Stimulated activated CD4-positive, alpha-beta T cell treated with anti-CD3 and anti-CD28 coated beads, Interleukin-2, amount 100 ng/mL, for 24 hours (primary cell): ENCODE data around the gene FGF18.
"Not testable (repeated sequence)": the region's sequence is repeated elsewhere in the genome, so short reads cannot be mapped to it uniquely, and the experiment has no call there.

Experiments used
- DNase-seq, 2 donors: peaks; one replicate each; pipeline ENCODE4 v3.0.0-alpha.2; 2020

The FGF18 gene, protein sequence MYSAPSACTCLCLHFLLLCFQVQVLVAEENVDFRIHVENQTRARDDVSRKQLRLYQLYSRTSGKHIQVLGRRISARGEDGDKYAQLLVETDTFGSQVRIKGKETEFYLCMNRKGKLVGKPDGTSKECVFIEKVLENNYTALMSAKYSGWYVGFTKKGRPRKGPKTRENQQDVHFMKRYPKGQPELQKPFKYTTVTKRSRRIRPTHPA

DNA sequence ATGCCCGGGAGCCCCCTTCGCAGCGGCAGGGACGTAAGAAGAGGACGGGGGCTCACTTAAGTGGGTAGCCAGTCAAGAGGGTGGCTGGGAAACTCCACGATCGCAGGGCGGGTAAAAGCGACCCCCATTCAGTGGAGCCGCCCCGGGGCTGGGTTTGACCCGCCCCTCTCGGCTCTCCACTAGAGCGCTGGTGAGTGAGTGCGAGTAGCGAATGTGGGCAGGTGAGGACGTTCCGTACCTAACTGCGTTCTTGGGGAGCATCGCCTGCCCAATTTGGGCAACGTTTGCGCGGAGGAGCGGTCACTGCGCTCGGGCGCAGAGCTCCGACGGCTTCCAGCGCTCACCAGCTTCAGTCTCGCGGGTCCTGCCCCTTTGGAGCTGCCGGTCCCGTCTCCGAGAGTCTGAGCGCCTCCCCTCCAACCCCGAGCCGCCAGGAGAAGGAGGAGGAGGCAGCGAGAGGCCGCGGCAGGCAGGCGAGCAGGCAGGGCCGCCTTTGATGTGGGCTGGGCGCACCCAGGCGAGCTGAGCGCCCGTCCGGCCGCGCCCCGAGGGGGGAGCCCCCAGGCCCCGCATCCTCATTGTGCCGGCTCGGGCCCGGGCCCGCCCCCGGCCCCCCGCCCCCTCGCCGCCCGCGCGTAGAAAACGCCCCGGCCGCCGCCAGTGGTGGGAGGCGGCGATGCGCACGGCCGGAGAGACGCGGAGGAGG is at the start of gene FGF18:
Gene FGF18, plus strand, starts transcription at position 666 of the 706 bp plus-strand sequence. CDS start 553 bp downstream, outside the sequence.
- peak; percentile 34 to 60 for DNase-seq

DNA sequence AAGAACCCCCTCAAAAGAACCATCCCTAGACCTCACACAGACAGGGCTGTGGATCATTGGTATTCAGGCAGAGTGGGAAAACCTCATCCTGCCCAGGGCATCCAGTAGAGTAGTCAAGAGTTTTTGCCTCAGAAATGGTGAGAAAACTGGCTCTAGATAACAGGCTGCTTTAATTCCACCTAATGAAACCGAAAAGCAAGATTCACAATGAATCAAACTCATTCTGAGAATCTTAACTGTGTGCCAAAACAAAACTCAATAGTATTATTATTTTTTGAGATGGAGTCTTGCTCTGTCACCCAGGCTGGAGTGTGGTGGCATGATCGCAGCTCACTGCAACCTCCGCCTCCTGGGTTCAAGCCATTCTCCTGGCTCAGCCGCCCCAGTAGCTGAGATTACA is 49.5 kb upstream of the FGF18 start:
- no peak for DNase-seq

DNA sequence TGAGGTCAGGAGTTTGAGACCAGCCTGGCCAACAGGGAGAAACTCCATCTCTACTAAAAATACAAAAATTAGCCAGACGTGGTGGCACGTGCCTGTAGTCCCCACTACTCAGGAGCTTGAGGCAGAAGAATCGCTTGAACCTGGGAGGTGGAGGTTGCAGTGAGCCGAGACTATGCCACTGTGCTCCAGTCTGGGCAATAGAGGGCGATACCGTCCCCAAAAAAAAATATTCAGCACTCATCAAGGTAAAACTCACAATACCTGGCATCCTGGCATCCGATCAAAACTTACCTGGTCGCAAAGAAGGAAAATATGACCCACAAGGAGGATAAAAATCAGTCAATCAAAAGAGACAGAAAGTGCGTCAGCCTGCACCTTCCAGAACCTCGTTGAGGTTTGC is 48.6 kb upstream of the FGF18 start:
- DNase-seq: not testable (repeated sequence)

DNA sequence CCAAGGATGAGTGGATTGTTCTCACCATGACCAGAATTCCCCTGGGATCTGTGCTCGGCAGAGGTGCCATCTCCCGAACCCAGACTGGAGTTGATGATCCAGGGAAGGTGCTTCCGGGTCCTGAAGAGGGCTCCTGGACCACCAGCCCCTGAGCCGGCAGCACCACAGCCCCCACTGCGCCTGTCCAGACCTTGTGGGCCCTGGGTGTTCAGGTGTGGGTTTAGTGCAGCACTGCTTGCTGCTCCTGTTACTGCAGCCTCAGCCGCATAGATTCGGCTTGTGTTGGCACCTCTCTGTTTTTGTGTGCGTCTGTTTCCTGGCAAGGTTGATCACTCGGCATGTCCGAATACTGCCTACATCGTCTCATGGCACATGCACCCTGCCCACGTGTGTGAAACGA is 48.1 kb upstream of the FGF18 start:
- no peak for DNase-seq

DNA sequence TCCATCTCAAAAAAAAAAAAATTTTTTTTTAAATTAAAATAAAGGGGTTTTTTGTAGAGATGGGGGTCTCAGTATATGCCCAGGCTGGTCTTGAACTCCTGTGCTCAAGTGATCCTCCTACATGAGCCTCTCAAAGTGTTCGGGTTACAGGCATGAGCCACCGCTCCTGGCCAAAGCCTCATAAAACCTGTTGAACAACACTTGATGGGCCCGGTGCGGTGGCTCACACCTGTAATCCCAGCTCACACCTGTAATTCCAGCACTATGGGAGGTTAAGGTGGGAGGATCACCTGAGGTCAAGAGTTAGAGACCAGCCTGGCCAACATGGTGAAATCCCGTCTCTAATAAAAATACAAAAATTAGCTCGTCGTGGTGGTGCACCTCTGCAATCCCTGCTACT is 39.5 kb upstream of the FGF18 start:
- DNase-seq: no peak

DNA sequence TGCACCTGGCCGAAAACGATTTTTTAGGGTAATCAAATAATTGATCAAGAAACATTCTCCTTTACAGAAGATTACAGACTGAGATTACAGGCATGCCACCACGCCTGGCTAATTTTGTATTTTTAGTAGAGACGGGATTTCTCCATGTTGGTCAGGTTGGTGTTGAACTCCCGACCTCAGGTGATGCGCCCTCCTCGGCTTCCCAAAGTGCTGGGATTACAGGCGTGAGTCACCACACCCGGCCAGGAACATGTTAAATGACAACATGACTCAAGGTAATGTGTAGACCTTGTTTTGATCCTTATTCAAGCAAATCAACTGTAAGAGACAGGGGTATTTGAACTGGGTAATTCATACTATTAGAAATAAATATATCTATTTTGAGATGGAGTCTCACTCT is 35.0 kb upstream of the FGF18 start:
- not testable (repeated sequence) for DNase-seq

DNA sequence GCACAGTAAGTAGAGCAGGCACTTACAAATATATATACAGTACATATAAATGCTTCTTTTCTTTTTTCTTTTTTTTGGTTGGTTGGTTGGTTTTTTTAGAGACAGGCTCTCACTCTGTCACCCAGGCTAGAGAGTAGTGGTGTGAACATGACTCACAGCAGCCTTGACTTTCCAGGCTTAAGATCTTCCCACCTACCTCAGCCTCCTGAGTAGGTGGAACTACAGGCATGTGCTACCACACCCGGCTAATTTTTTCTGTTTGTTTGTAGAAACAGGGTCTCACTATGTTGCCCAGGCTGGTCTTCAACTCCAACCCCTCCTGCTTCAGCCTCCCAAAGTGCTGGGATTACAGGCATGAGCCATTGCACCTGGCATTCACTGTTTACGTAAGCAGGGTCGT is 34.4 kb upstream of the FGF18 start:
- peak in 1 of 2 donors; percentile 37 for DNase-seq

DNA sequence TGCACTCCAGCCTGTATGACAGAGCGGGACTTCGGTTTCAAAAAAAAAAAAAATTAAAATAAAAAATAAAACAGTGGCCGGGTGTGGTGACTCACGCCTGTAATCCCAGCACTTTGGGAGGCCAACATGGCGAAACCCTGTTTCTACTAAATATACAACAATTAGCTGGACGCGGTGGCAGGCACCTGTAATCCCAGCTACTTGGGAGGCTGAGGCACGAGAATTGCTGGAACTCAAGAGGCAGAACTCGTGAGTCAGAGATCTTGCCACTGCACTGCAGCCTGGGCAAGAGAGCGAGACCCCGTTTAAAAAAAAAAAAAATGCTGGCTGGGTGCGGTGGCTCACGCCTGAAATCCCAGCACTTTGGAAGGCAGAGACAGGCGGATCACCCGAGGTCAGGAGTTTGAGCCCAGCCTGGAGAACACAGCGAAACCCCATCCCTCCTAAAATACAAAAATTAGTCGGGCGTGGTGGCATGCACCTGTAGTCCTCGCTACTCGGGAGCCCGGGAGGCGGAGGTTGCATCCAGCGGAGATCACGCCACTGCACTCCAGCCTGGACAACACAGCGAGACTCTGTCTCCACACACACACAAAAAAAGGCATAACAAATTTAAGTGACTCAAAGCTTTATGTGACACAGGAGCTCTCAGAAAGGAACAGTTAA is 33.3 kb upstream of the FGF18 start:
- no peak for DNase-seq

DNA sequence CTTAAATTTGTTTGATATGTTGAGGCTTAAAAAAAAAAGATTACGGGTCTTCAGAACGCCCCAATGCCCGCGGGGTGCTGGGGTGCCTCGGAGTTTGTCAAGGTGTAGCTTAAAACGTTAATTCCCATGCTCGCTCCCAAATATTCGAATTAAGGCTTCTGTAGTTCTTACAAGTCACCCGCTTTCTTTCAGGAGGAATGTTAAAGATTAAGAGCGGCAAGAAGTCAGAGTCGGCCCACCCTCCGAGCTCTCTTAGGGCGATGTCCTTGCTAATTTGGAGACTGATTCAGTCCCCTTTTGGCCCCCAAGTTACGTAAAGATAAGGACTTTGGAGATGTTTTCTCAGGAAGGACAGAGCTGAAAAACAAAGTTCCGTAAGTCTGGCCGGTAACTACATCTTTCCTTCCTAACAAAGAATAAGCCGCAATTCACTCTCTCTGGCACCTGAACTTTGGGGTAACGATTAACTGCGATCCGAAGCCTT is 32.5 kb upstream of the FGF18 start:
- peak in 1 of 2 donors; percentile 27 for DNase-seq

DNA sequence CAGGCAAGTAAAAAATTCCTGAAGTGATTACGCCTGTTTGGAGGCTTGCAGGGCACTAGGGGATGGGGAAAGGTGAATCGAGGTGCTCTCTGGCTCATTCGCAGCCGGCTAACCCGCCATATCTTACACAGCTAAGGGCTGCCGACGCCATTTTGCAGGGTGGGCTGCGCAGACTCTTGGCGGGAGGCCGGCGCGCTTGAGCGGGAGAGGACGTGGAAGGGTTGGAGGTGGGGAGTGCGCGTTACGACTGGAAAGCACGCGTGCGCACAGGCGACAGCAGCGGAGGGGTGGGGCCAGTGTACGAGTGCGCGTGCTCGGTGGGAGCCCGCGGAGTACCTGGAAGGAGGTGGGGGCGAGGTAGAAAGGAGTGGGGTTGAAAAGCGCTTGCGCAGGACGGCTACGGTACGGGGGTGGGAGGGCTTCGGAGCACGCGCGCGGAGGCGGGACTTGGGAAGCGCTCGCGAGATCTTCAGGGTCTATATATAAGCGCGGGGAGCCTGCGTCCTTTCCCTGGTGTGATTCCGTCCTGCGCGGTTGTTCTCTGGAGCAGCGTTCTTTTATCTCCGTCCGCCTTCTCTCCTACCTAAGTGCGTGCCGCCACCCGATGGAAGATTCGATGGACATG is 32.0 kb upstream of the FGF18 start, which contains the start of gene NPM1:
Gene NPM1, plus strand, starts transcription at position 505 of the 625 bp plus-strand sequence. Its CDS starts 100 bp downstream, at position 605.
- peak; percentile 97 to 98 for DNase-seq

DNA sequence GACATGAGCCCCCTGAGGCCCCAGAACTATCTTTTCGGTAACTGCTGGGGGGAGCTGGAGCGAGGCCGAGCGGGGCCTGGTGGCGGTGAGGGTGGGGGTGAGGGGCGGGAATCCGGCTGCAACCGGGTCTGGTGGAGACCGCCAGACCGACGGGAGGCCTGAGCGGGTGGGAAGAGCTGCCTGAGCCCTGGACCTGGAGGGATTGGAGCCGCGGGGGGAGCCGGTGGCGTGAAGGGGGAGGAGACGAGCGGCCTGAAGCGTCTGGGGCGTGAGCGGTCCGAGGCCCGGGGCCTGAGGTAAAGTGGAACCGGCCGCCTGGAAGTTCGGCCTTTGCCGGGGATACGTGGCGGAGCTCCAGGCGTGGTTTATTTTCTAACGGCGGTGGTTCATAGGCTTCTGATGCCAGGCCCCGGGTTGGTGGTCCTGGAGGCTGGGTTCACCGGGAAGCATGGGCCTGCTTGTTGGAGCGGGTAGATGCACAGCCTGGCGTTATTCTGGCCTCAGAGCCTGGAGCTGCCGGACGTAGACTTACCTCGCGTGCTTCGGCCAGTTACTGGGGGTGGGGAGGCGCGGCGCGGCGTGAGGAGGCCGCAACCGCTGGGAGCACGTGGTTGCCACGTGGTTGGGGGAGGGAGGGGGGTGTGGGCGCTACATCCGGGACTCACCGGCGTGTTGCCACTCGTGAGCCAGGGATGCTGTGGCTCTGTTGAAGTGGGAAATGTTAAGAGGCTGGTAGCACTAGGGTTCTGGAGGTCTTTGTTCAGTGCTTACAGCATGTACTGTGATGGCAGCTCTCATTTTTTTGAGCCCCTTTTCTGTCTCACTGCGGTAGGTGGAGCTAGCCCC is 31.3 kb upstream of the FGF18 start:
- DNase-seq: peak; percentile 86 to 89

DNA sequence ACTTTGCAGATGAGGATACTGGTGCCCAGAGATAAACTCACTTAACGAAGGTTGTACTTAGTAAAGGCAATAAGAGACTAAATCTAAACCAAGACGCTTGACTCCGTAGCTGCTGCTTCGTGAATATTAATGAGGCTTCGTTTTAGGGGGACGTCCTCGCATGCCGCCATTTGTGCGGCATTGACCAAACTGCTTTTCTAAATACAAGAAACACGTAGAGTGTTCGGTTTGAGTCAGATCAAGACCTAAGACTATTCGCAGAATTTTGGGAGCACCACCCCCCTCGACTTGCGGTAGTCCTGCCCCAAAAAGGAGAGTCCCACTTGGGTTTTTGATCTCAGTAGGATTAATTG is 30.7 kb upstream of the FGF18 start:
- DNase-seq: peak; percentile 53 to 58

DNA sequence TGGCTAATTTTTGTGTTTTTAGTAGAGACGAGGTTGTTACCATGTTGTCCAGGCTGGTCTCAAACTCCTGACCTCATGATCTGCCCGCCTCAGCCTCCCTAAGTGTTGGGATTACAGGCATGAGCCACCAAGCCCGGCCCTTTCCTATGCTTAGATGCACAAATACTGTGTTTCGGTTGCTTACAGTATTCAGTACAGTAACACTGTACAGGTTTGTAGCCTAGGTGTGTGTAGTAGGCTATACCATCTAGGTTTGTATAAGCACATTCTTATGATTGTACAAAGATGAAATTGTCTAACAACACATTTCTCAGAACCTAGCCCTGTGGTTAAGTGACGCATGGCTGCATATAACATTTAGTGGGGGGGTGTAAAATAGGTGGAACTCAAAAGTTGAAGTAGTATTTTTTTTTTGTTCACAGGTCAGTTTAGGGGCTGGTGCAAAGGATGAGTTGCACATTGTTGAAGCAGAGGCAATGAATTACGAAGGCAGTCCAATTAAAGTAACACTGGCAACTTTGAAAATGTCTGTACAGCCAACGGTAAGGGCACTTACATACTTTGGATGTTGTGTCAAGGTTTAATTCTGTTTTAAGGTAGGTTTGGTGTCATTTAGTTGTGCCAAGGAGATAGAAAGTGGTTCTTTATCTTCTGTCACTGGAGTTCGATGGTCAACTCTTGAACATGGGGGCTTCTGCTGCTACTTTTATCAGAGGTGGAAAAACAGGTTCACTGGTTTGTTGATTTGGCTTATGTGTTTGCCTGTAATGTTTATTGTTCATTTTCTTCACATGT is 28.4 kb upstream of the FGF18 start:
- no peak for DNase-seq

DNA sequence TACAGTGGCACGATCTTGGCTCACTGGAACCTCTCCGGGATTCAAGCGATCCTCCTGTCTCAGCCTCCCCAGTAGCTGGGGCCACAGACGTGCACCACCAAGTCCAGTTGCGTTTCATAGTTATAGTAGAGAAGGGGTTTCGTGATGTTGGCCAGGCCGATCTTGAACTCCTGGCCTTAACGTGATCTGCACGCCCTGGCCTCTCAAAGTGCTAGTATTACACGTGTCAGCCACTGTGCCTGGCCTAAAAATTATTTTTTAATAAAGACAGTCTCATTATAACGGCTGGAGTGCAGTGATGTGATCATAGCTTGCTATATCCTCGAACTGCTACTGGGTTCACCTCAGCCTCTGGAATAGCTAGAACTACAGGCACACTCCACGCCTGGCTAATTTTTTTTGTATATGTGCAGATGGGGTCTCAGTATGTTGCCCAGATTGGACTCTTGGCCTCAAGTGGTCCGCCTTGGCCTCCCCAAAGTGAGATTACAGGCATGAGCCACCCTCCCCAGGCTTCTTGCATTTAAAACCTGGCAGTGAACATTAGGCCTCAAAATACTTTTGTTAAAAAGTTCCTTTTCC is 27.4 kb upstream of the FGF18 start:
- DNase-seq: no peak

DNA sequence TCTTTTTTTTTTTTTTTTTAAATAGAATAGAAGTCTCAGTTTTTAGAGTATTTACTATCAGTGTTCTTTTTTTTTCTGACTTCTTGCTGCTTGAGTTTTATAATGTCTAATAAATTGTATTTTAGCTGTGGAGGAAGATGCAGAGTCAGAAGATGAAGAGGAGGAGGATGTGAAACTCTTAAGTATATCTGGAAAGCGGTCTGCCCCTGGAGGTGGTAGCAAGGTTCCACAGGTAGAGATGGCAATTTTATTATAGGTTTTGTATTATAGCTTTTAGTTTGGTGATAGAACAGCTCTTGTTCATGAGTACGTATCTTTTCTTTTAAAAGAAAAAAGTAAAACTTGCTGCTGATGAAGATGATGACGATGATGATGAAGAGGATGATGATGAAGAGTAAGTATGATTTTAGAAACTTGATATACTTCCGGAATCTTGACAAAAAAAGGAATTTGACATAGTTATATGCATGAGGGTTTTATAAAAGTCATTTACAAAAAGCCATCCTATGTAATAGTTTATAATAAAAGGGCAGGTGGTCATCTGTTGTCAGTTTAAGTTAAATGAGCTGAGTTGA is 26.8 kb upstream of the FGF18 start:
- DNase-seq: no peak

DNA sequence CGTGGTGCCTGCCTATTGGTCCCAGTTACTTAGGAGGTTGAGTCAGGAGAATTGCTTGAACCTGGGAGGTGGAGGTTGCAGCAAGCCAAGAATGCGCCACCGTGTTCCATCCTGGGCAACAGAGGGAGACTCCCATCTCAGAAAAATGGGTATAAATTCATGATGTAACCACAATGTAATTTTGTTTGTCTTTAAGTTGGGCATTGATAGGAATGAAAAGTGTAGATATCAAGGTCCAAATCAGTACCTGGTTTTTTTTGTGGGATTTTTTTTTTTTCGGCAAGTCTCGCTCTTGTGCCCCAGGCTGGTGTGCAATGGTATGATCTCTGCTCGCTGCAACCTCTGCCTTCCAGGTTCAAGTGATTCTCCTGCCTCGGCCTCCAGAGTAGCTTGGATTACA is 24.4 kb upstream of the FGF18 start:
- DNase-seq: no peak

DNA sequence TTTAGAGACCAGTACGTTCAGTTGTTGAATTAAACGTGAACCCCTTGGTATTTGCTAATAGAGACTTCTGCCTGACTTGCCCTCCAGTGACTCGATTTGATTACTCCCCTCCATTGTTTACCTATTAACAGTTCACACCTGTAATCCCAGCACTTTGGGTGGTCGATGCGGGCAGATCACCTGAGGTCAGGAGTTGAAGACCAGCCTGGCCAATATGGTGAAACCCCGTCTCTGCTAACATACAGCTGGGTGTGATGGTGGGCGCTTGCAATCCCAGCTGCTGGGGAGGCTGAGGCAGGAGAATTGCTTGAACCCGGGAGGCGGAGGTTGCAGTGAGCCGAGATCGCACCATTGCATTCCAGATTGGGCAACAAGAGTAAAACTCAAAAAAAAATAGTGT is 22.9 kb upstream of the FGF18 start:
- not testable (repeated sequence) for DNase-seq

DNA sequence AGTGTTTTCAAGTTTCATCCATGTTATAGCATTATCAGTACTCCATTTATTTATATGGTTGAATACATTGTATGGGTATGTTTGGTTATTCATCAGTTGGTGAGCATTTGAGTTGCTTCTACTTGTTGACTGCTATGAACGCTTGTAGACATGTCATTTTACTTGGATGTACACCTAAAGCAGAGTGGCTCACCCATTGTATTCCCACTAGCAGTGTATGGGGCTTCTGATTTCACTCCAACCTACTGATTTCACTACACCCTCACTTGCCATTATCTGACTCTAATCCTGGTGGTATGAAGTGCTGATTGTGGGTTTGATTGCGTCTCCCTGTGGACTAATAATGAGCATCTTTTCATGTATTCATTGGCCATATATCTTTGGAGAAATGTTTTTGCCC is 22.3 kb upstream of the FGF18 start:
- no peak for DNase-seq

DNA sequence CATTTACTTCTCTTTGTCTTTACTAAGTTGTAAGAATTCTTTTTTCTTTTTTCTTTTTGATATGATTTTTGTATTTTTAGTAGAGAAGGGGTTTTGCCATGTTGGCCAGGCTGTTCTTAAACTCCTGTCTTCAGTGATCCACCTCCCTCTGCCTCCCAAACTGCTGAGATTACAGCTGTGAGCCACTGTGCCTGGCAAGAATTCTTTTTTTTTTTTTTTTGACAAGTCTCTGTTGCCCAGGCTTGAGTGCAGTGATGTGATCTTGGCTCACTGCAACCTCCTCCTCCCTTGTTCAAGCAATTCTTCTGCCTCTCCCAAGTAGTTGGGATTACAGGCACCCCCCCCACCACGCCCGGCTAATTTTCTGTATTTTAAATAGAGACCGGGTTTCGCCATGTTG is 21.8 kb upstream of the FGF18 start:
- no peak for DNase-seq

DNA sequence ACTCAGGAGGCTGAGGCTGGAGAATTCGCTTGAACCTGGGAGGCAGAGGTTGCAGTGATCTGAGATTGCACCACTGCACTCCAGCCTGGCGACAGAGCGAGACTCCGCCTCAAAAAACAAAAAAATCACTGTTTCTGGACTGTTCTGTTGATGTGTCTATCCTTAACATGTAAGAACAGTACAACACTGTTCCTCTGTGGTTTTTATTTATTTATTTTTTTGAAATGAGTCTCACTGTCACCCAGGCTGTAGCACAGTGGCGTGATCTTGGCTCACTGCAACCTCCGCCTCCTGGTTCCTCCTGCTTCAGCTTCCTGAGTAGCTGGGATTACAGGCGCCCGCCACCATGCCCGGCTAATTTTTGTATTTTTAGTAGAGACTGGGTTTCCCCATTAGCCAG is 20.8 kb upstream of the FGF18 start:
- DNase-seq: not testable (repeated sequence)

DNA sequence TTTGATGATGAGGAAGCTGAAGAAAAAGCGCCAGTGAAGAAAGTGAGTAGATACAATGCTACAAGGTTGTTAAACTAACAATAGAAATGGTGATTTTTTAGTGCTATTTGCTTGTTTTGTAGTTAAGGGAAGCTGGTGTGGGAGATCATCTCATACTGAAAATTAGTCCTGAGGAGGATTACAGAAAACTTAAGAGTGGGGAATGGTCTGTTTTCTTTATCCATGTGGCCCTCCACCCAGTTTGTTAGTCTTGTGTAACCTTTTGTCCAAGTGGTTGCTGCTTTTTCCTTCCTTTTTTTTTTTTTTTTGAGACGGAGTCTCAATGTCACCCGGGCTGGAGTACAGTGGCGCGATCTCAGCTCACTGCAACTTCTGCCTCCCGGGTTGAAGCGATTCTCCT is 19.3 kb upstream of the FGF18 start:
- no peak for DNase-seq
